Heart right ventricle (tissue), 16 donors: Measurements from ENCODE around the gene CTDP1. TPM values are rescaled to one million over a fixed set of nuclear protein-coding genes. Genes with fewer than 3 reads are reported as not detected.

Experiments used
- ATAC-seq, 8 donors: fragments of 200-7000 bp; cut with Tn5 transposase; one replicate each; pipeline ENCODE4 v1.9.1; 2020; ENCODE audit warnings: mild to moderate bottlenecking in 8 of 8, moderate library complexity in 8 of 8, moderate number of reproducible peaks in 1 of 8
- DNase-seq, 2 donors: peaks; one replicate each; pipeline ENCODE4 v3.0.0-alpha.2; 2020
- H3K27ac ChIP-seq, 10 donors: fragments of 200-600 bp; sonication (generic) in 2 of 10; one replicate each; pipeline versions ENCODE4 v1.5.0 to v1.8.0; 2020 to 2022; ENCODE audit warnings: mild to moderate bottlenecking in 3 of 10
- H3K27me3 ChIP-seq, 7 donors: fragments of 200-600 bp; one replicate each; pipeline ENCODE4 v1.8.0; 2021 to 2022; ENCODE audit warnings: mild to moderate bottlenecking in 2 of 7
- H3K36me3 ChIP-seq, 9 donors: fragments of 200-600 bp; sonication (generic) in 1 of 9; one replicate each; pipeline versions ENCODE4 v1.5.0 to v1.8.0; 2020 to 2022; ENCODE audit warnings: mild to moderate bottlenecking in 2 of 9
- H3K4me1 ChIP-seq, 9 donors: fragments of 200-600 bp; sonication (generic) in 1 of 9; one replicate each; pipeline versions ENCODE4 v1.5.0 to v1.8.0; 2020 to 2022; ENCODE audit warnings: mild to moderate bottlenecking in 4 of 9
- H3K4me3 ChIP-seq, 10 donors: fragments of 200-600 bp; sonication (generic) in 2 of 10; one replicate each; pipeline versions ENCODE4 v1.5.0 to v1.8.0; 2020 to 2022; ENCODE audit warnings: mild to moderate bottlenecking in 7 of 10, moderate library complexity in 2 of 10
- H3K9me3 ChIP-seq, 11 donors: fragments of 200-600 bp in 10 of 11; sonication (generic) in 2 of 11; one replicate each; pipeline versions ENCODE4 v1.5.0 to v1.8.0; 2013 to 2022; ENCODE audit warnings: mild to moderate bottlenecking in 2 of 11, control low read depth in 1 of 11, moderate library complexity in 1 of 11
- CTCF ChIP-seq, 9 donors: fragments of 200-600 bp; sonication (generic) in 2 of 9; IDR thresholded peaks; one replicate each; pipeline versions ENCODE4 v1.5.0 to v1.8.0; 2021 to 2022; ENCODE audit warnings: antibody characterized with exemption in 9 of 9, mild to moderate bottlenecking in 5 of 9, moderate library complexity in 1 of 9
- WGBS, 2 donors: extraction: QIAGEN DNeasy Blood & Tissue Kit; methylation state at CpG; one replicate each; pipeline ENCODE4 v1.1.7; 2013; ENCODE audit warnings: inconsistent platforms in 1 of 2; 5-methylcytosine and 5-hydroxymethylcytosine counted together
- intact Hi-C, 10 donors: fragments of 100-400 bp; cut with DNase I; formaldehyde crosslinking; loops; one replicate each; pipeline versions ENCODE4 v1.11.1 to v1.14.2; 2022
- polyA plus RNA-seq, 2 donors: library from polyadenylated mRNA; stranded (reverse); fragments of 200-250 nt; gene quantifications; one replicate each; pipeline ENCODE4 v1.2.3, GENCODE V29; 2013
- total RNA-seq, 10 donors: library from RNA; stranded (reverse); fragmentation: NEBNext Ultra II Directional in 3 of 10; extraction: Animal tissue kit (Norgen Biotek cat#: 25700) in 3 of 10; gene quantifications; one replicate each; pipeline versions ENCODE4 v1.2.1 to v1.2.4, GENCODE V29; 2021 to 2023
- donor health status: Arrhythmogenic right ventricular cardiomyopathy.
- donor health status: ischemic (EF 13 %, LVEDD 7.1; RV severe dilation, severe dysfunction).
- donor health status: healthy with polysubstance abuse.
- donor health status: DM: no; HTN: yes; CAD: no.
- donor health status: DM: no; HTN: no; CAD: no.
- donor health status: ischemic (EF 25% LVEDD 6.9; RV normal size, moderate dysfunction).
- donor health status: ischemic (EF 25% LVEDD 5.7; RV mildly dilated, moderate dysfunction).
- donor health status: healthy.
- donor health status: DM: yes; HTN: yes; CAD: no.
- donor health status: Ischemic cardiomyopathy.
- donor health status: ischemic (EF 35%, LVEDD 5.7; RV mildly dilated, moderate dysfunction).
- donor health status: nonischemic (EF 11% LVEDD 7.7; RV severe dilation, severe dysfunction).
- donor health status: DM: yes; HTN: yes; CAD: no.
- donor health status: PGD.
- donor health status: ischemic (EF 29% LVEDD 5.4; RV normal size, mild dysfunction).
- donor health status: nonischemic (EF 23%, LVEDD 6.1; RV moderate dilation, normal function).

CTDP1 gene
- total and polyA plus RNA-seq, 12 donors, result 6.8 to 12.5 (median 9.3) TPM

DNA sequence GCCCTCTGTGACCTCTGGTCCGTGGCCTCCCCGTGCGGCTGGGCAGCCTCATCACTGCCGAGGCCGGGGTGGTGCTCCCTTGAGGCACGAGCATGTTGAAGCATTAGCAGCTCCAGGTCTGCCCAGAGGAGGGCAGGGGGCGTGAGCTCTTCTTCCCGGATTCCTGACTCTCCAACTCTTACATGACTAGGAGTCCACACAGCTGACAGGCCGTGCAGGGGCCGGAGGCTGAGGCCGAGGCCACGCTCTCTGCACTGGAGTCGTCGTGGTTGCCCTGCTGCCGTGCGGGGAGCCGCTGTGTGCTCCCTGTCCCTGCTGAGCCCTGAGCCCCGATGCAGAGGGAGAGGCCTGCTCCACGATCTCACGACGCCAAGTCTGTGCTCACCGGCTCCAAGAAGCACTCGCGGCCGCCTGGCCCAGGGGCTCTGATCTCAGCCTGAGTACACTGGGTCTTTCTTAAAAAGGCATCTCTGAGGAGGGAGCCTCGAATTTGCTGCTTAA is 98.7 kb downstream of the CTDP1 start:
- Histone ChIP-seq H3K4me3 (no peak overlapping the region), H3K4me1 (no peaks in the 10 kb centered on the region), H3K27me3 (peaks cover 0 to 44% (median 29%) of the 10 kb centered on the region in 7 donors), H3K9me3 (no peaks in the 10 kb centered on the region), H3K36me3 (no peaks in the 10 kb centered on the region), H3K27ac (no peak overlapping the region)
- 66 to 67% methylated on average over 26 of the region's 26 CpGs for WGBS, 2 donors
- intact Hi-C loops, result loop anchor here in 1 of 10 donors (10.0 kb wide), 1 partner anchor 56 kb away; no protein-coding TSS in a partner anchor
- no peak for DNase-seq
- ATAC-seq, result no peak
- TF ChIP-seq CTCF (IDR thresholded peaks at IDR 0.05), result no peak

DNA sequence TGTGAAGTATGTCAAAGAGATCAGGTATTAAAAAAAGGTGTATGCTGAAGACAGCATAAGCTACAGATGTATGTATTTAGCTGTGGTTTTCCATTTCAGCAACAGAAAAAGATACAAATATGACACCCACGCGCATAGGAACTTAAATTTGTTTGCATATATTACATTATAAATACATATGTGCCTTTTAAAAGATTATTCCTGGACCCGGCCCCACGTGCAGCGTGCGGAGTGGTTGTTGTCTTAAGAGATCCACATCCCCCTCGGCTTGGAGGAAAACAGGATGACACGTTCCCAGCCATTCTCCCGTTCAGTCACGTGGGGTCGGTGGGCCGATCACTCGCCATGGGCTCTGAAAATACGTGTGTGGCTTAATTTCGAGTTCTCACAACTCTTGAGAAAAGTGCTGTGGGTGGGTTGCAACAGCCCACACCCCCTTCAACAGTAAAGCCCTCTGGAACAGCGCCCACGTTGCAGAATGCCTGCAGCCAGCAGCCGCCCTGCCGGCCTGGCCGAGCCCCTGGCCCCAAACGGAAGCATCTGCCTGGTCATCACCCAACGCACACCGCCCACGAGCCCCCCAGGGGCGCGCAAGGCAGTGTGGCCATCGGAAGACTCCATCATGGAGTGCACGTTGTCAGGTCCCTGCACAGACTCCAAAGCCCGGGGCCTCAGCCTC is 99.6 kb downstream of the CTDP1 start:
- no peaks in the 10 kb centered on the region for H3K9me3 ChIP-seq
- no peak overlapping the region for H3K27ac ChIP-seq
- WGBS, 2 donors, result 78 to 80% methylated on average over 29 of the region's 29 CpGs
- DNase-seq (no peak), ATAC-seq (no peak)
- H3K4me1 ChIP-seq, result no peaks in the 10 kb centered on the region
- no peaks in the 10 kb centered on the region for H3K36me3 ChIP-seq
- TF ChIP-seq CTCF (IDR thresholded peaks at IDR 0.05), result no peak
- no peak overlapping the region for H3K4me3 ChIP-seq
- intact Hi-C loops, result loop anchor here in 1 of 10 donors (10.0 kb wide), 1 partner anchor 56 kb away; no protein-coding TSS in a partner anchor
- peaks cover 0 to 49% (median 30%) of the 10 kb centered on the region in 7 donors for H3K27me3 ChIP-seq

- no peaks in the 10 kb centered on the region for H3K36me3 ChIP-seq
- no peak for TF ChIP-seq CTCF (IDR thresholded peaks at IDR 0.05)
- DNase-seq (no peak), ATAC-seq (no peak)
- H3K4me1 ChIP-seq, result no peaks in the 10 kb centered on the region
- H3K27ac ChIP-seq, result no peak overlapping the region
- intact Hi-C loops, result loop anchor here in 1 of 10 donors (10.0 kb wide), 1 partner anchor 55 kb away; no protein-coding TSS in a partner anchor
- H3K9me3 ChIP-seq, result no peaks in the 10 kb centered on the region
- H3K27me3 ChIP-seq, result peaks cover 0 to 55% (median 34%) of the 10 kb centered on the region in 7 donors
- 79 to 83% methylated on average over 18 of the region's 18 CpGs for WGBS, 2 donors
- no peak overlapping the region for H3K4me3 ChIP-seq
Measured at GRCh38 chr18:79779700-79780190, 100.1 kb downstream of the CTDP1 start.

DNA sequence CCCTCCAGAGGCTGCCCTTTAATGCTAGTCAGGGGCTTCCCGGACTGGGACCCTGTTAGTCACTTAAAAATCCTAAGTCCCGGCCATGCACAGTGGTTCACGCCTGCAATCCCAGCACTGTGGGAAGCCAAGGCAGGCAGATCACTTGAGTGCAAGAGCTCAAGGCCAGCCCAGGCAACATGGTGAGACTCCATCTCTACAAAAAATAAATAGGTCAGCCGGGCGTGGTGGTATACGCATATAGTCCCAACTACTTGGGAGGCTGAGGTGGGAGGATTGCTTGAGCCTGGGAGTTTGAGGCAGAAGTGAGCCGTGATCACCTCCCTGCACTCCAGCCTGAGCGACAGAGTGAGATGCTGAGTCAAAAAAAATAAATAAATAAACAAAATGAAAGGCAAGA is 100.9 kb downstream of the CTDP1 start:
- DNase-seq (no peak), ATAC-seq (no peak)
- Histone ChIP-seq H3K4me3 (no peak overlapping the region), H3K27ac (no peak overlapping the region), H3K4me1 (no peaks in the 10 kb centered on the region), H3K9me3 (no peaks in the 10 kb centered on the region), H3K27me3 (peaks cover 0 to 59% (median 36%) of the 10 kb centered on the region in 7 donors), H3K36me3 (no peaks in the 10 kb centered on the region)
- intact Hi-C loops, result no loop called here
- 83 to 88% methylated on average over 8 of the region's 8 CpGs for WGBS, 2 donors
- TF ChIP-seq CTCF (IDR thresholded peaks at IDR 0.05), result no peak
